HS-27A (cell line): ENCODE results near the gene B3GALT6.
"Not testable (repeated sequence)": the region's sequence is repeated elsewhere in the genome, so short reads cannot be mapped to it uniquely, and the experiment has no call there.

ENCODE experiments used
- DNase-seq: peaks from one replicate; pipeline ENCODE4 v3.0.0-alpha.2; 2012; ENCODE audit warnings: low read depth, missing footprints

Gene B3GALT6

GRCh38 chr1:1232208-1232795 is at the start of gene B3GALT6:
B3GALT6 (plus strand) TSS chr1:1232237; CDS start chr1:1232279, 42 bp downstream.
- no peak for DNase-seq

GRCh38 chr1:1182491-1183220 is 49.4 kb upstream of the B3GALT6 start:
- no peak for DNase-seq

DNA sequence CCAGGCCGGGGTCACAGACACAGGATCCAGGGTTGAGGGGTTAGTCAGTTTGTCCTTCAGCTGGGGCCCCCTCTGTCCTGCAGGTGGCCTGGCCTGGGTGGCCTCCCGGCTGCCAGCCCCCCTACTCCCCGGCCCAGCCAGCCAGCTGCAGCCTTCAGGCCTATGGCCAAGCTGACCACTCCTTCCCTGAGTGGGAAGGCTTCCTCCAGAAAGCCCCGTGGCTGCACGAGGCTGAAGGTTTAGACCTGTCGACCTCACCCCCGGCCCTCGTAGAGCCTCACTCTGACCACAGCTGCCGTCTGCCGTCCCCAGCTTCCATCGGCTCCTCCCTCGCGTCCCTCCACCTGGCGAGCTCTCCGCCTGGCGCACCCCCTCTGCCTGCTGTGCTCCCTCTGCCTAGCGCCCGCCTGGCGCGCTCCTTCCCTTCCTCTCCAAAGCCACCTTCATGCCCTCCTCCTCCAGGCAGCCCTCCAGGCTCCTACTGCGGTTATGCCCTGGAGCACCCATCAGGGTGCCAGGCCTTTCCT is 48.8 kb upstream of the B3GALT6 start:
- DNase-seq: no peak

GRCh38 chr1:1183833-1184775 is 47.9 kb upstream of the B3GALT6 start:
- no peak for DNase-seq

GRCh38 chr1:1185101-1185765 is 46.8 kb upstream of the B3GALT6 start:
- DNase-seq: no peak

GRCh38 chr1:1187938-1188337 is 44.1 kb upstream of the B3GALT6 start:
- no peak for DNase-seq

- no peak for DNase-seq
These were observed 42.9 kb upstream of the B3GALT6 start for GRCh38 chr1:1189111-1189510.

- DNase-seq: no peak
These were observed 40.3 kb upstream of the B3GALT6 start for GRCh38 chr1:1191734-1192133.

- no peak for DNase-seq
These were observed 37.3 kb upstream of the B3GALT6 start for GRCh38 chr1:1194723-1195122.

GRCh38 chr1:1195726-1196125 is 36.3 kb upstream of the B3GALT6 start:
- not testable (repeated sequence) for DNase-seq

DNA sequence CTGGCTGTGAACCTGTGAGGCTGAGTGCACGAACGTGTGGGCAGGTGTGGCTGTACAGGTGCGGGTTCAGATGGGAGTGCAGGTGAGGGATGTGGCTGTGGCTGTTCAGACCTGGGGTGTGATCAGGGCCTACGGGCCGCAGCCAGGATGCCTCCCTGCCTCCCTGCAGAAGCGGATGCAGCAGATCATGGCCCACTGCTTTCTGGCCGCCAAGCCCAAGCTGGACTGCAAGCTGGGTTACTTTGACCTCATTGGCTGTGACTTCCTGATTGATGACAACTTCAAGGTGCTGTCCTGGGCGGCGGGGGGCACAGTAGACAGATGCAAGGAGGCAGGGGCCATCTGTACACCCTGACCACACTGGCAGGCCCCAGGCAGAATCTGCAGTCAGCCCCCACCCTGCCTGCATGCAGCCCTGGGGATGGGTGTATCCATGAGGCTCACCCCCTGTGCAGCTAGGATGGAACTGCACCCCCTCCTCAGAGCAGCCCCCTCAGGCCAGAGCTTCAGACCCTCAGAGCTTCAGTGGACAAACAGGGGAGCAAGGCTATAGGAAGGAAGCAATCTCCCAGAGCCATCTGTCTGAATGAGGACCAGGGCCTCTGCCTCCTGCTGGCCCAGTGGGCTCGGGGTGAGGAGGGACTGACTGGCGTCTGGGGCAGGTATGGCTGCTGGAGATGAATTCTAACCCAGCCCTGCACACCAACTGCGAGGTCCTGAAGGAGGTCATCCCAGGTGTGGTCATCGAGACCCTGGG is 35.4 kb upstream of the B3GALT6 start:
- DNase-seq: no peak

- DNase-seq: no peak
These were observed 34.9 kb upstream of the B3GALT6 start for GRCh38 chr1:1197188-1197500.

DNA sequence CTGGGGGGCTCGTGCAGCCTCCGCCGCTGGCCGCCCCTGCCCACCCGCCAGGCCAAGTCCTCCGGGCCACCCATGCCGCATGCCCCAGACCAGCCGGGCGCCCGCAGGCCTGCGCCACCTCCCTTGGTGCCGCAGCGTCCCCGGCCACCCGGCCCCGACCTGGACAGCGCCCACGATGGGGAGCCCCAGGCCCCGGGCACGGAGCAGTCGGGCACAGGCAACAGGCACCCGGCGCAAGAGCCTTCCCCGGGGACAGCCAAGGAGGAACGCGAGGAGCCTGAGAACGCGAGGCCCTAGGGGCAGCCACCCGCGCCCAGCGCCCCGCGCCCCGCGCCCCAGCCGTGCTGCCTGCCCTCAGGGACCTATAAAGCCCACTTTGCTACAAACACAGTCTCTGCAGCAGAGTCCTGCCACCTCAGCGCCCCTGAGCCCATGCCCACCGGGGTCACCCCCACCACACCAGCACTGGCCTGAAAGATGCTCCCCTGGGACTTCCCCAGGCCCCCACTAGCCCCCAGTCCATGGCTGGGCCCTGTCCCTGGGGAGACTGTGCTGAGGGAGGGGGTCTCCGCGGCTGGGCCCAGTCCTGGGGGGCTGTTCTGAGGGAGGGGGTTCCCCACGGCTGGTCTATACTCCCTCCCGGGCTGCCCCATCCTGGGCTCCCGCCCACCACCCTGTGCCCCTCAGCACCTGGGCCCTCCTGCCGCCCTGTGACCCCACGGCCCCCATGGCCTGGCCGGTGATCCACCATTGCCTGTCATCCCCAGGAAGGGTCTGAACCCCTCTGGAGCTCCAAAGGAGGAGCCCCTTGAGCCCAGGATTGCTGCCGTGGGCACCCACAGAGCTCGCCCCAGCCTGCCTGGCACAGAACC is 34.2 kb upstream of the B3GALT6 start:
- no peak for DNase-seq

GRCh38 chr1:1198423-1199140 is 33.5 kb upstream of the B3GALT6 start:
- no peak for DNase-seq

GRCh38 chr1:1199141-1199960 is 32.7 kb upstream of the B3GALT6 start:
- no peak for DNase-seq

- DNase-seq: no peak
These were observed 31.8 kb upstream of the B3GALT6 start for GRCh38 chr1:1199961-1200875.
